ENCODE results near the gene TBC1D17. TPM values are rescaled to one million over a fixed set of nuclear protein-coding genes. Genes with fewer than 3 reads are reported as not detected.

Gene TBC1D17
- polyA plus RNA-seq, 1 experiment = 15.6 TPM

GRCh38 chr19:49882643-49883042 is 5.1 kb downstream of the TBC1D17 start:
- CTCF ChIA-PET = no interaction called here
- Histone ChIP-seq H3K9me3 (ENCODE audit: control insufficient read depth, insufficient read depth, low read length) (peaks cover 13% of the 10 kb centered on the region), H3K27me3 (ENCODE audit: control insufficient read depth, insufficient read depth, low read length) (no peaks in the 10 kb centered on the region), H3K4me3 (ENCODE audit: low read depth, low read length) (no peak overlapping the region), H3K27ac (ENCODE audit: low read depth, low read length) (no peak overlapping the region)
- TF ChIP-seq, protein P1, sequence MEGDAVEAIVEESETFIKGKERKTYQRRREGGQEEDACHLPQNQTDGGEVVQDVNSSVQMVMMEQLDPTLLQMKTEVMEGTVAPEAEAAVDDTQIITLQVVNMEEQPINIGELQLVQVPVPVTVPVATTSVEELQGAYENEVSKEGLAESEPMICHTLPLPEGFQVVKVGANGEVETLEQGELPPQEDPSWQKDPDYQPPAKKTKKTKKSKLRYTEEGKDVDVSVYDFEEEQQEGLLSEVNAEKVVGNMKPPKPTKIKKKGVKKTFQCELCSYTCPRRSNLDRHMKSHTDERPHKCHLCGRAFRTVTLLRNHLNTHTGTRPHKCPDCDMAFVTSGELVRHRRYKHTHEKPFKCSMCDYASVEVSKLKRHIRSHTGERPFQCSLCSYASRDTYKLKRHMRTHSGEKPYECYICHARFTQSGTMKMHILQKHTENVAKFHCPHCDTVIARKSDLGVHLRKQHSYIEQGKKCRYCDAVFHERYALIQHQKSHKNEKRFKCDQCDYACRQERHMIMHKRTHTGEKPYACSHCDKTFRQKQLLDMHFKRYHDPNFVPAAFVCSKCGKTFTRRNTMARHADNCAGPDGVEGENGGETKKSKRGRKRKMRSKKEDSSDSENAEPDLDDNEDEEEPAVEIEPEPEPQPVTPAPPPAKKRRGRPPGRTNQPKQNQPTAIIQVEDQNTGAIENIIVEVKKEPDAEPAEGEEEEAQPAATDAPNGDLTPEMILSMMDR (IDR thresholded peaks at IDR 0.05; ENCODE audit: low read depth, low read length) = no peak
- DNase-seq (ENCODE audit: low read depth, low spot score) = no peak
- POLR2A ChIA-PET = interaction anchor here (0.6 kb wide), 1 partner anchor 10 kb away, joined by 11 read pairs; no protein-coding TSS in a partner anchor

- Histone ChIP-seq H3K27ac (ENCODE audit: low read depth, low read length) (no peak overlapping the region), H3K9me3 (ENCODE audit: control insufficient read depth, insufficient read depth, low read length) (peaks cover 13% of the 10 kb centered on the region), H3K27me3 (ENCODE audit: control insufficient read depth, insufficient read depth, low read length) (no peaks in the 10 kb centered on the region), H3K4me3 (ENCODE audit: low read depth, low read length) (no peak overlapping the region)
- CTCF ChIA-PET = no interaction called here
- DNase-seq (ENCODE audit: low read depth, low spot score) = no peak
- TF ChIP-seq, protein P1 (IDR thresholded peaks at IDR 0.05; ENCODE audit: low read depth, low read length) = no peak
- POLR2A ChIA-PET = interaction anchor here (0.6 kb wide), 1 partner anchor 9 kb away, joined by 11 read pairs; no protein-coding TSS in a partner anchor
Measured at GRCh38 chr19:49883094-49883493, 5.6 kb downstream of the TBC1D17 start.

- no peak for DNase-seq (ENCODE audit: low read depth, low spot score)
- H3K27me3 ChIP-seq (ENCODE audit: control insufficient read depth, insufficient read depth, low read length) = no peaks in the 10 kb centered on the region
- H3K27ac ChIP-seq (ENCODE audit: low read depth, low read length) = no peak overlapping the region
- TF ChIP-seq, protein P1 (IDR thresholded peaks at IDR 0.05; ENCODE audit: low read depth, low read length) = no peak
- POLR2A ChIA-PET = no interaction called here
- CTCF ChIA-PET = no interaction called here
- peaks cover 13% of the 10 kb centered on the region for H3K9me3 ChIP-seq (ENCODE audit: control insufficient read depth, insufficient read depth, low read length)
- no peak overlapping the region for H3K4me3 ChIP-seq (ENCODE audit: low read depth, low read length)
Measured at GRCh38 chr19:49884109-49884508, 6.6 kb downstream of the TBC1D17 start.

- ChIA-PET POLR2A (no interaction called here), CTCF (no interaction called here)
- Histone ChIP-seq H3K27me3 (ENCODE audit: control insufficient read depth, insufficient read depth, low read length) (no peaks in the 10 kb centered on the region), H3K27ac (ENCODE audit: low read depth, low read length) (no peak overlapping the region), H3K4me3 (ENCODE audit: low read depth, low read length) (no peak overlapping the region), H3K9me3 (ENCODE audit: control insufficient read depth, insufficient read depth, low read length) (peaks cover 19% of the 10 kb centered on the region)
- TF ChIP-seq, protein P1 (IDR thresholded peaks at IDR 0.05; ENCODE audit: low read depth, low read length) = no peak
- no peak for DNase-seq (ENCODE audit: low read depth, low spot score)
Measured at GRCh38 chr19:49884760-49885159, 7.3 kb downstream of the TBC1D17 start.

DNA sequence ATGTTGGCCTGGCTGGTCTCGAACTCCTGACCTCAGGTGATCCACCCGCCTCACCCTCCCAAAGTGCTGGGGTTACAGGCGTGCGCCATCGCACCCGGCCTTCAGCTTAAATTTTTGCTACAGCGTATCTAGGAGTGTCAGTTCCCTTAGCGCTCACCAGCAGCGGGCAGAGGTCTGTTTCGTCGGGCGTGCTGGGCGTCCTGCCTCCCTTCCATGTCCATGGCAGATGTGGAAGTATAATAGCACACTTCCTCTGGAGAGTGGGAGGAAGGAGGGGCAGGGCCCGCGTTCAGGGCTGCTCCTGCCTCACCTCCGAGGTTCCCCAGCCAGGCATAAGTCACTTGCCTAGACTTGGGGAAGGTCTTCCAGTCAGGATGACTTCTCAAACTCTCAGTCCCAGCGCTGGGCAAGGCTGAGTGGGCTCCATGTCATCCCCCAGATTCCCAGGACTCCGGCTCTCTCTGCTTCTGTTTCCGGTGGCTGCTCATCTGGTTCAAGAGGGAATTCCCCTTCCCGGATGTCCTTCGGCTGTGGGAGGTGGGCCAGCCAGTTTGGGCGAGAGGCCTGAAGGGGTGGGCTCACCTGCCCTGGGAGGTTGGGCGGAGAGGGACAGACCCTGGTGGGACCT is 9.6 kb downstream of the TBC1D17 start:
- no peak for DNase-seq (ENCODE audit: low read depth, low spot score)
- POLR2A ChIA-PET = interaction anchor here (0.6 kb wide), 1 partner anchor 15 kb away, joined by 3 read pairs; no protein-coding TSS in a partner anchor
- no peaks in the 10 kb centered on the region for H3K27me3 ChIP-seq (ENCODE audit: control insufficient read depth, insufficient read depth, low read length)
- H3K9me3 ChIP-seq (ENCODE audit: control insufficient read depth, insufficient read depth, low read length) = peaks cover 20% of the 10 kb centered on the region
- TF ChIP-seq, protein P1 (IDR thresholded peaks at IDR 0.05; ENCODE audit: low read depth, low read length) = no peak
- H3K27ac ChIP-seq (ENCODE audit: low read depth, low read length) = no peak overlapping the region
- CTCF ChIA-PET = no interaction called here
- H3K4me3 ChIP-seq (ENCODE audit: low read depth, low read length) = no peak overlapping the region

Data from AG04450 (cell line).